Measurements from ENCODE around the gene PNLIP.

DNA sequence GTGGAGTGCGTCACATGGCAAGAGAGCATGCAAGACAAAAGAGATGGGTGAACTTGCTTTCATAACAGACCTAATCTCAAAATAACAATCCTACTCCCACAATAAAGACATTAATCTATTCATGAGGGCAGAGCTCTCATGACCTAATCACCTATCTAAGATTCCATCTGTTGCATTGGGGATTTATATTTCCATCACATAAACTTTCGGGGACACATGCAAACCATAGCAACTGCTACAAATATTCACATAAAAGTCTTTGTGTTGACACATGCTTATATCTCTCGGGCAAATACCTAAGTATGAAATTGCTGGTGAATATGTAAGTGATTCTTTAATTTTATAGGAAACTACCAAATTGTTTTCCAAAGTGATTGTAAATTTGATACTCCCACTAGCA lies 29.1 kb downstream of the PNLIP start:
- TF ChIP-seq, protein P1, sequence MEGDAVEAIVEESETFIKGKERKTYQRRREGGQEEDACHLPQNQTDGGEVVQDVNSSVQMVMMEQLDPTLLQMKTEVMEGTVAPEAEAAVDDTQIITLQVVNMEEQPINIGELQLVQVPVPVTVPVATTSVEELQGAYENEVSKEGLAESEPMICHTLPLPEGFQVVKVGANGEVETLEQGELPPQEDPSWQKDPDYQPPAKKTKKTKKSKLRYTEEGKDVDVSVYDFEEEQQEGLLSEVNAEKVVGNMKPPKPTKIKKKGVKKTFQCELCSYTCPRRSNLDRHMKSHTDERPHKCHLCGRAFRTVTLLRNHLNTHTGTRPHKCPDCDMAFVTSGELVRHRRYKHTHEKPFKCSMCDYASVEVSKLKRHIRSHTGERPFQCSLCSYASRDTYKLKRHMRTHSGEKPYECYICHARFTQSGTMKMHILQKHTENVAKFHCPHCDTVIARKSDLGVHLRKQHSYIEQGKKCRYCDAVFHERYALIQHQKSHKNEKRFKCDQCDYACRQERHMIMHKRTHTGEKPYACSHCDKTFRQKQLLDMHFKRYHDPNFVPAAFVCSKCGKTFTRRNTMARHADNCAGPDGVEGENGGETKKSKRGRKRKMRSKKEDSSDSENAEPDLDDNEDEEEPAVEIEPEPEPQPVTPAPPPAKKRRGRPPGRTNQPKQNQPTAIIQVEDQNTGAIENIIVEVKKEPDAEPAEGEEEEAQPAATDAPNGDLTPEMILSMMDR (IDR thresholded peaks at IDR 0.05; ENCODE audit: low read length) = no peak
- no peak for TF ChIP-seq EZH2 (IDR thresholded peaks at IDR 0.05; ENCODE audit: borderline replicate concordance, low read length)
